T47D (cell line): ENCODE results near the gene N4BP3.
"Not testable (repeated sequence)": the region's sequence is repeated elsewhere in the genome, so short reads cannot be mapped to it uniquely, and the experiment has no call there.

ENCODE experiments used
- DNase-seq, 2 experiments: peaks; one replicate each; pipeline versions ENCODE4 v3.0.0 to v3.0.0-alpha.2; 2011 to 2012; ENCODE audit warnings: low read depth in 1 of 2, low spot score in 1 of 2
- JUND ChIP-seq: IDR thresholded peaks from 2 replicates; pipeline ENCODE4 v1.6.1; 2012; ENCODE audit warnings: low read depth
- in situ Hi-C: cut with HindIII; loops from 2 replicates; pipeline ENCODE4 v1.10.0; 2016; ENCODE audit warnings: low sequenced_read_pairs, low pct_unique_long_range_greater_than_20kb

The N4BP3 gene

DNA sequence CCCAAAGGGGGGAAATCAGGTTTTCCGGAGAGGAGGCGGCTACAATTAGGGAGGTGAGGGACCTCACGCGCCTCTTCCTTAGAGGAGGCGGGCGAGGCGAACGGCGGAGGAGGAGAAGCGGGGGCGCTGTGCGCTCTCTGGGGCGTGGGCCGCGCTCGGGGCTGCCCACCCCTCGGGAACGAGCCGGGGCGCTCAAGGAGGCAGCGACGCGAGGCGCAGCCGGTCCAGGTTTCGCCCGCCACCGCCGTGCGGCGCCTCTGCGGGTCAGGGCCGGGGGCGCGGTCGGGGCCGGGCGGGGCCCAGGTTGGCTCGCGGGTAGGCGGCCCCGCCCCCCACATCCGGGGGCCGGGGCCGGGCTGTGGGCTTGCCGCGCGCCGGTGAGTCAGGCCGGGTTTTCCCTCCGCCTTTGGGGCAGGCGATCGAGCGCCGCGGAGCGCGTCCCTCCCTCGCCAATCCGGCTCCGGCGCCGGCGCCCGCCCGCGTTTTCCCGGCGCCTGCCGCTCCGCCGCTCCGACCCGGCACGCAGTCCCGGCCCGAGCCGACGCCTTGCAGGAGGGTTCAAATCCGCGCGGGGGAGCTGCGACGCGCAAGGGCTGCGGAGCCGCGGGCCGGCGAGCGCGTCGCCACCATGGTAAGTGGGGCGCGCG lies at the start of gene N4BP3:
Gene N4BP3 (plus strand): TSS at position 392 of the 647 bp plus-strand sequence. CDS start 6,052 bp downstream, outside the sequence.
- in situ Hi-C loops = no loop called here
- peak; percentile 85 to 91 for DNase-seq

DNA sequence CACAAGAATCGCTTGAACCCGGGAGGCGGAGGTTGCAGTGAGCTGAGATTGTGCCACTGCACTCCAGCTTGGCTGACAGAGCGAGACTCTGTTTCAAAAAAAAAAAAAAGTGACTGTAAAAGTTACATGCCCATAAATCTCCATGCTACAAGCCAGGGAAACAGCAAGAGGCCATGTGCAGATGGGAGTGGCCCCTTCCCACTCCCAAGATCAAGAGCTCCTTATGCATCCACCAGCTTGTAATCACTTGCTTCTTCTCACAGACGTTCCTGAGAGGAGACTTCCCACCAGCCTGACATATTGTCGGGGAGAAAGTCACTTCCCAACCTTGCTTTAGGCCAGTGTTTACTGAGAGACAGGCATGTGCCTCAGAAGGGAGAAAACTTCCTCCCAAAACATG lies 45.6 kb upstream of the N4BP3 start:
- DNase-seq = no peak
- TF ChIP-seq JUND = no peak
- in situ Hi-C loops = no loop called here

More for the DNA sequence above, at the start of gene N4BP3:
- TF ChIP-seq JUND = no peak

DNA sequence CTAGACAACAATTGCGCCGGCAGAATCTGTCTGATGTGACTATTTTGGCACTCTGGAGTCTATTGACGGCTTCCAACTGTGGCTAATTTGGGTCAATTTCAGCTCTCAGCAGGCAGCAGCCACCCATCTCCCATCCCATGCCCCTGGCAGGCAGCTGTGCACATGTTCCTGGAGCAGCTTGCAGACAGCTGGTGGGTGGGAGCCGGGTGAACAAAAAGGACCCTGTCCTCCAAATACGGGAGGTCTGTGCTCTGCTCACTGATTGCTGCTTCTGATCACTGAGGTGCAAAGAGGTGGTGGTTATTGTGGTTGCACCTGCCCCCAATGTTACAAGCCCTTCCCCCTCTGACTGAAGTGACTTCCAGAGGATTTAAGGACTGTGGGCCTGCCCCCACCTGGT lies 45.0 kb upstream of the N4BP3 start:
- in situ Hi-C loops = no loop called here
- no peak for DNase-seq
- no peak for TF ChIP-seq JUND

DNA sequence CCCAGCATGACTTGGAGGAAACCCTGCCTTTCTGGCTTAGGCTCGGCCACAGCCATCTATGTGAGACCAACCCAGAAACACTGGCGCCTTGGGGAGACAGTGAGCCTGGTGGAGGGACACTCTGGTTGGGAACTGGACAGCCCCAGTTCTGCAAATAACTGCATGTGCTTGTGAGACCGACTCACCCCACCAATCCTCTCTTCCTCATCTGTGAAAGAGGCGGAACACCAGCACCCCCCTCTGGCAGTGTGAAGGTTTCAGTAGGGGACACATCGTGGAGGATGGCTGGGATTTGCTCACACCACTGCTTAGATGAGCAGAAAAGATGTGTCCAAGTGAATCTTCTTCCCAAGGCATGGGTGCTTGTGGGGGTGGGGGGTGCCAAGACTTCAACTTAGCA lies 43.4 kb upstream of the N4BP3 start:
- in situ Hi-C loops = no loop called here
- peak in 1 of 2 experiments; percentile 68 for DNase-seq
- no peak for TF ChIP-seq JUND

GRCh38 chr5:178071108-178071507 lies 42.2 kb upstream of the N4BP3 start:
- DNase-seq = no peak
- no peak for TF ChIP-seq JUND
- in situ Hi-C loops = no loop called here

- no peak for TF ChIP-seq JUND
- in situ Hi-C loops = no loop called here
- DNase-seq = no peak
Observed at GRCh38 chr5:178072749-178073148, 40.6 kb upstream of the N4BP3 start.

DNA sequence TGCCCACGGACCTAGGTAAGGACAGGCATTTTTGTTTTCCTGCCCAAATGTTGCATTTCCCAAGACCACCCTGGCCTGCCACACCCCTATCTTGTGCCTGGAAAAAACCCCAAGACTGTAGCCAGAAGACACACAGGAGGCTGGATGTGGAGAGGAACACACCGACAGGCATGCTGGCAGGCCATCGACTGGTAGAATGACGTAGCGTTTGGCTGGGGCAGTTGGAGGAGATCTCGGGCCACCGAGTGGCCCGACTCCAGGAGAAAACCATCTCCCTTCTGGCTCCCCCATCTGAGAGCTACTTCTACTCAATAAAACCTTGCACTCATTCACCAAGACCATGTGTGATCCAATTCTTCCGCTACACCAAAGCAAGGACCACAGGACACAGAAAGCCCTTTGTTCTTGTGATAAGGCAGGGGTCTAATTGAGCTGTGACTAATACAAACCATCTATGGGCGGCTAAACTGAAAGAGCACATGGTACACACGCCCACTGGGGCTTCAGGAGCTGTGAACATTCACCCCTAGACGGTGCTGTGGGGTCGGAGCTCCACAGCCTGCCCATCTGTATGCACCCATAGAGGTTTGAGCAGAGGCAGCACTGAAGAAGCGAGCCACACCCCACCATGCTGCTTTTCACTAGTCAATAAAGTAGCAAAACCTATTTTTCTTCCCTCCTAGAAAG lies 38.9 kb upstream of the N4BP3 start:
- no peak for TF ChIP-seq JUND
- no peak for DNase-seq
- in situ Hi-C loops = no loop called here

GRCh38 chr5:178076965-178077364 lies 36.4 kb upstream of the N4BP3 start:
- in situ Hi-C loops, DNase-seq: not testable (repeated sequence)

DNA sequence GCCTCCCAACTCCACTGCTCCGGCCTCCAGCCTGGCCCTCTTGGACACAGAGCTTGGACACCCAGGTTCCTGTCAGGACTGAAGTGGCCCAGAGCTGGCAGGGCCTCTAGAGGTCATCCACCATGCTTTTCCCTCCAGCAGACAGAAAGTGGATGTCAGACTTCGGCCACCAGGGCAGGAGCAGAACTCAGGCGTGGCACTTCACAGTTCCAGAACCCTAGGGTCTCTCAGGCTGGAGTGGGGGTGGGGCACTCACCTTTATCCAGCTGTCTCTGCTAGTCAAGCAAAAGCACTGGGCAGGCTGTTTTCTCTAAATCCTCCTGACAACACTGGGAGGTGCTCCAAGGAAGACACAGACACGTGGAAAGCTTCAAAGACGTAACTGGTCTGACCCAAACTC lies 35.6 kb upstream of the N4BP3 start:
- no peak for DNase-seq
- in situ Hi-C loops = no loop called here
- TF ChIP-seq JUND = no peak

GRCh38 chr5:178078197-178079010 lies 34.9 kb upstream of the N4BP3 start:
- no peak for TF ChIP-seq JUND
- in situ Hi-C loops = no loop called here
- DNase-seq = peak in 1 of 2 experiments; percentile 79

DNA sequence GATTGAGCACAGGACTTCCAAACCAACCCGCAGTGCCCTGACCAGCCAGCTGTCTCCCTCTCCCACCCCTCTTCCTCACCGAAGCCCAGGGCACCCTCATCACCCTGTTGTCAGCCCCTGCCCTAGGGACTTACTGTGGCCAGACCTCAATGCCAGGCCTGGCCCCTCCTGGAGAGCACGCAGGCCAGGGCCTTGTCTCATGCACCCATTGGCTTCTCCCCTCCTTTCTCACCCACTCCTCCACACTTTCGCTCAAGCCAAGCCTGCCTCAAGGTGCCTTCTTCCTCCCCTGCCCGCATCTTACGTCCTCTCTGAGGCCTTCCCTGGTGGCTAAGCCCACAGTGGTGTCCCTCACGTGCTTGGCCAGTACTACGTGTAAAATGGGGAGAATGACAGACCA lies 33.3 kb upstream of the N4BP3 start:
- in situ Hi-C loops = no loop called here
- TF ChIP-seq JUND = no peak
- DNase-seq = no peak

DNA sequence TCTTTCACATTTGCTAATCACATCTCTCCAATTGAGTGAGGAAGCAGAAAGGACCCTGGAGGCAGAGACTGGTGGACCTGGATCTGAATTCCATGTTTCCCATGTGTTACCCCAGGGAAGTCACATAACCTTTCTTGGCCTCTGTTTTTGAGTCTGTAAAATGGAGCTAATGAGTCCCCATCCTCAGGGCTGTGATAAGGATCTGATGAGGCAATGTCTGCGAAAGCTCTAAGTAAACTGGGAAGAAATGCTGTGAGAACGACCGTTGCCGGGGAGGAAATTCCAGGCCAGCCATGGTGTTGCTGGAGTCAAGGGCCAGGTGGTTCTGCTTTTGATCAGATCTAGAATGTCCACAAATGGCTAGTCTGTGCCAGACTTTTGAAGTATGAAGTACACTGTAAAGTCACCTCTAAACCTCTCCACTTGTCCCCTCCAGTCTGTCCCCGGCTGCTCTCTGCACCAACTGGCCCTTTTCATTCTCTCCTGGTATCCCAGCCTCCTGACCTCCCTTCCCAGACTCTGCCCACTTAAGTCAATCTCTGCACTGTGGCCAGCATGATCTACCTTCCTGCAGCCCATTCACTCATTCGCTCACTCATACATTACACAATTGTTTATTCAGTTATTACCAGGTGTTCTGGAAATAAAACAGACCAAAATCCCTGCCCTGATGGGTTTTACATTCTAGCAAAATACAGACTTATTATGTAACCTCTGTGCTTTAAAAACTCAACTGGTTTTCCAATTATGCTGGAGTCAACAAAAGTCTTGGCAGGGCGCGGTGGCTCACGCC lies 32.5 kb upstream of the N4BP3 start:
- in situ Hi-C loops = no loop called here
- no peak for TF ChIP-seq JUND
- peak in 1 of 2 experiments; percentile 88 for DNase-seq
